ENCODE data around the gene CCNY.
A peak's percentile ranks its signal among the peaks of the same experiment; 100 is the strongest.
"Not testable (repeated sequence)": the region's sequence is repeated elsewhere in the genome, so short reads cannot be mapped to it uniquely, and the experiment has no call there.

The CCNY gene

DNA sequence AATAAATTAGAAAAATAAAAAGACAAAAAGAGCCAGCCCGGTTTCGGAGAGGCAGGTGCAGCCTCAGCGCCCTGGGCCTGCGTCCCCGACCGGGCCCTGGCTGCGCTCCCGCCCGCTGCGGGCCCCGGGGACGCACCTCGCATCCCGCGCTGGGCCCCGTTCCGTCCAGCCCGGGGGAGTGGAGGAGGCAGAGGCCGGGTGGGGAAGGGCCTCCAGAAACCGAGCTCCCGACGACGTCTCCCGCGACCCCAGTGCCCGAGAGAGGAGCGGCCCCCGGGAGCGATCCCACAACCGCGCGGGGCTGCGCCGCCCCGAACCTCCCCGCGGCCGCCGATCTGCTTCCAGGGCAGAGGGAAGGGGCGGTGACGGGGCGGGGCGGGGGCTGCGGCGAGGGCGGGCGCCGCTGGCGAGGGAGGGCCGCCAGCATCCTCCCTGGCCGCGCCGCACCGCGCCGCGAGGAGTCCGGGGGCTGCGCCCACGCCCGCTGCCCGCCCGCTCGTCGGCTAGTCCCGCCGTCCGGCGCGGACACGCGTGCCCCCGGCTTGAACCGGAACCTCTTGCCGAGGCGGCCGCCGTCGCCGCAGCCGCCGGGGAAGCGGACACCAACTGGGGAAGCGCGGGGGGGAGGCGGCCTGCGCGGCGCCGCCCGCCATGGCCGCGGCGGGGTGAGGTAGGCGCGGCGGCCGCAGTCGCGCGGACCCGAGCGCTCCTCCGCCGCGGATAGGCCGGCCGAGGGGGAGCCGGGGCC lies at the start of gene CCNY:
CCNY (plus strand) TSS at position 426 of the 748 bp plus-strand sequence. CDS start 545 bp downstream, outside the sequence.
- peak; percentile 94 for DNase-seq (ENCODE audit: low spot score)

- no peak for DNase-seq (ENCODE audit: low spot score)
Observed at GRCh38 chr10:35289198-35289597, 47.1 kb upstream of the CCNY start.

GRCh38 chr10:35294506-35294905 lies 41.8 kb upstream of the CCNY start:
- no peak for DNase-seq (ENCODE audit: low spot score)

DNA sequence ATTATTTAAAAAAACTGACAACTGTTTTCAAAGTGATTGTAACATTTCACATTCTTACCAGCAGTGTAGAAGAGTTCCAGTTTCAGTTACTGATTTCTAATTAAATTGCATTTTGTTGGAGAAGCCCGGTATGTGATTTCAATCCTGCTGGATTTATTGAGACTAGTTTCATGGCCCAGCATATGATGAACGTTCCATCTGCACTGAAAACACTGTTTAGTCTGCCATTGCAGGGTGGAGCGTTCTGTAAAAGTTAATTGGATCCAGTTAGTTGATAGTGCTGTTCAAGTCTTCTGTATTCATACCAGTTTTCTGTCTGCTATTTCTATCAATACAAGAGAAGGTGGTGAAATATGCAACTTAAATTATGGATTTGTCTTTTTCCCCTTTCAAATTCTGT lies 37.3 kb upstream of the CCNY start:
- DNase-seq (ENCODE audit: low spot score) = no peak

GRCh38 chr10:35300063-35300699 lies 36.1 kb upstream of the CCNY start:
- peak; percentile 33 for DNase-seq (ENCODE audit: low spot score)

- no peak for DNase-seq (ENCODE audit: low spot score)
Observed at GRCh38 chr10:35304649-35305048, 31.7 kb upstream of the CCNY start.

DNA sequence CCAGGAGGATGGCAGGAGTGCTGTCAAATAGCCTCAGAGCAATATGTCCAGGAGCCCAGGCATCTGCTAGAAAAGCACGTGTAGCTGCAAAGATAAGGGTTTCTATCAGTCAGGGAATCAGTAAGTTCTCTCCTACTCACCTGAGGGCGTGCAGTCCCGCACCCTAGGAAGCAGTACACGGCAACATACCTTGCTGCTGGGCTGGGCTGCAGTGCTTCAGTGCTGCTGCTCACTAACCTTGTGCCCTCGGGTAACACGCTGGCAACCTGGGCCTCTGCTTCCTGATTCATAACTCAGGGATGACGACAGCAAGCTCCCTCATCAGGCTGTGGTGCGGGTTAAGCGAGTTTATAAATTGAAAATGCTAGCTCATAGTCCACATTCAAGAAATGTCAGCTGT lies 29.5 kb upstream of the CCNY start:
- DNase-seq (ENCODE audit: low spot score) = no peak

GRCh38 chr10:35307297-35307696 lies 29.0 kb upstream of the CCNY start:
- DNase-seq (ENCODE audit: low spot score) = no peak

DNA sequence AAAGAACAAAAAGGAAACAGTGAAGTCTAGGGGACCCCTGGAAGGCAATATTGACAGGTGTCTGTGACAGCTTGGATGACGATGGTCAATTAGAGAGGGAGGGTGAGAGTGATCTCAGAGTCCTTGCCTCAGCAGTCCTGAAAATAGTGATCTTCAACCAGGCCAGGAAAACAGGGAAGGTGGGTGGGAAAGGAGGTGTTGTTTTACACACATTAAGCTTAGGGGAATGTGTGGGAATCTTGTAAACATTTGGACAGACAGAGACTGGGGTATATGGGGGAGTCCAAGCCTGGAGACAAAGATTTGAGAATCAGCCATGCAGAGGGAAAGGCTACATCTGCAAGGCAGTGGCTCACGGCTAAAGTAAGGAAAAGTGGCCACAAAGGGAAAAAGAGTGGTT lies 27.5 kb upstream of the CCNY start:
- DNase-seq (ENCODE audit: low spot score) = no peak

- DNase-seq (ENCODE audit: low spot score) = not testable (repeated sequence)
Observed at GRCh38 chr10:35314142-35314541, 22.2 kb upstream of the CCNY start.

DNA sequence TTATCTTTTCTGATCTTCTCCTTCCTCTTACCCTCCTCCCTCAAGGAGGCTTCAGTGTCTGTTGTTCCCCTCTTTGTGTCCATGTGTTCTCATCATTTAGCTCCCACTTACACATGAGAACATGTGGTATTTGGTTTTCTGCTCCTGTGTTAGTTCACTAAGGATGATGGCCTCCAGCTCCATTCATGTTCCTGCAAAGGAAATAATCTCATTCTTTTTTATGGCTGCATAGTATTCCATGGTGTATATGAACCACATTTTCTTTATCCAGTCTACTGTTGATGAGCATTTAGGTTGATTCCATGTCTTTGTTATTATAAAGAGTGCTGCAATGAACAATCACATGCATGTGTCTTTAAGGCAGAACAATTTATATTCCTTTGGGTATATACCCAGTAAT lies 21.1 kb upstream of the CCNY start:
- not testable (repeated sequence) for DNase-seq (ENCODE audit: low spot score)

DNA sequence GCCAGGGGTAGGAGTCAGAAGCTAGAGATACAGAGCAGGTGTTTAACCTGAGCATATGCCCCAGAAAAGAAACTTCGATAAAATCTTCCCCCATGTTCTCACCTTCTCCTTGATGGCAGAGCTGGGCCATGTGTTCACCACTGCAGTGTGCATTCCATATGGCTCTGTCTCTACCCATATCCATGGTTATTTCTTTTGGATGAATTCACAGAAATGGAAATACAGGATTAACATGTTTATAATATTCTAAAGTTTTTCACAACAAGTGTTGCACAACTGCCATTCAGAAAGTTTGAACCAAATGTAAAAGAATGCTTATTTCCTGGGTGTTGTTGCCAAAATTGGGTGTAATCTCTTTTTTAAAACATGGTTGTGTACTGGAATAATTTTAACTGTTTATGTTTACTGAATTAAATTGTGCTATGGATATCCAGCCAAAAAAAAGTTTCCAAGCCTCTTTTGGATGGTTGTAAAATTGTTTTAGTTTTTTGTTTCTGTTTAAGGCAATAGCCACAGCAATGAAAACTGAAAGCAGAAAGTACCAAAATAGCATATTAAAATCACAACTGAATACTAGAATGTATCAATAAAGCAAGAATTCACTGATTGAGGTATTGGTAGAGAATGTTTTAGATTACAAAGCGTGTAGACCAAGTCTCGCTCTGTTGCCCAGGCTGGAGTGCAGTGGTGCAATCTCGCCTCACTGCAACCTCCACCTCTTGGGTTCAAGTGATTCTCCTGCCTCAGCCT lies 19.9 kb upstream of the CCNY start:
- DNase-seq (ENCODE audit: low spot score) = no peak

DNA sequence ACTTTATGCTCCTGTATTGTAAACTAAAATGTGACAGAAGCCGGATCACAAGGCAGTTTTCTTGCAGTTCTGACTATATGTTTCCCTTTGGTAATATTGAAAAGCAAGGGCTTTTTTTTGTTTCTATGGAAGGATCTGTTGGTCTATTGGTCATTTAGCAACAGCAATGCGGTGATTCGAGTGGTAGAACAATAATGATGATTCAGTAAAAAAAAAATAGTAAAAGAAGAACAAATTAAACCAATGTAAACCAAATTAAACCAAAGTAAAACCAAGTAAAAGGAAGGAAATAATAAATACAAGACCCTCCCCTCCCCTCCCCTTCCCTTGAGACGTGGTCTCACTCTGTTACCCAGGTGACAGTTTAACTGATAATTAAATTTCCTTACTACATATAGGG lies 17.8 kb upstream of the CCNY start:
- no peak for DNase-seq (ENCODE audit: low spot score)

- no peak for DNase-seq (ENCODE audit: low spot score)
Observed at GRCh38 chr10:35320341-35320740, 16.0 kb upstream of the CCNY start.

- DNase-seq (ENCODE audit: low spot score) = no peak
Observed at GRCh38 chr10:35322636-35323035, 13.7 kb upstream of the CCNY start.

- no peak for DNase-seq (ENCODE audit: low spot score)
Observed at GRCh38 chr10:35324196-35324595, 12.1 kb upstream of the CCNY start.

- no peak for DNase-seq (ENCODE audit: low spot score)
Observed at GRCh38 chr10:35326466-35327235, 9.7 kb upstream of the CCNY start.

GRCh38 chr10:35327790-35328403 lies 8.4 kb upstream of the CCNY start:
- DNase-seq (ENCODE audit: low spot score) = no peak

- DNase-seq (ENCODE audit: low spot score) = no peak
Observed at GRCh38 chr10:35328404-35329037, 7.8 kb upstream of the CCNY start.

DNA sequence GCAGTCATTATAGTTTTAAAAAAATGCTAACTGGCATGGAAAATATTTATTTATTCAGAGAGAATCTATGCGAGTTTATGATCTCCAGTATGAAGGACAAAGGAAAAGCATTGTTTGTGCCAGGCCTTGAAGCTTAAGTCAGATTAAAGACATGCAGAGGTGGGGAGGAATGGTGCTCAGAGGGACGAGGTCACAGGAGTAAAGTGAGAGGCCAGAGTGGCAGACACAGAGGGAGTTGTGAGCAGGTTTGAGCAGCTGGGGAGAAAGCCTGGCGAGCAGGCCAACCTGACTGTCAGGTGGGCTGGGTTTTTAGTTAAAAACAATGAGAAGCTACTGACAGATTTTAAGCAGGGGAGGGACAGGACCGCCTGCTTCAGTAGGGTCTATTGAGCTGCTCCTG lies 6.8 kb upstream of the CCNY start:
- DNase-seq (ENCODE audit: low spot score) = peak; percentile 50

DNA sequence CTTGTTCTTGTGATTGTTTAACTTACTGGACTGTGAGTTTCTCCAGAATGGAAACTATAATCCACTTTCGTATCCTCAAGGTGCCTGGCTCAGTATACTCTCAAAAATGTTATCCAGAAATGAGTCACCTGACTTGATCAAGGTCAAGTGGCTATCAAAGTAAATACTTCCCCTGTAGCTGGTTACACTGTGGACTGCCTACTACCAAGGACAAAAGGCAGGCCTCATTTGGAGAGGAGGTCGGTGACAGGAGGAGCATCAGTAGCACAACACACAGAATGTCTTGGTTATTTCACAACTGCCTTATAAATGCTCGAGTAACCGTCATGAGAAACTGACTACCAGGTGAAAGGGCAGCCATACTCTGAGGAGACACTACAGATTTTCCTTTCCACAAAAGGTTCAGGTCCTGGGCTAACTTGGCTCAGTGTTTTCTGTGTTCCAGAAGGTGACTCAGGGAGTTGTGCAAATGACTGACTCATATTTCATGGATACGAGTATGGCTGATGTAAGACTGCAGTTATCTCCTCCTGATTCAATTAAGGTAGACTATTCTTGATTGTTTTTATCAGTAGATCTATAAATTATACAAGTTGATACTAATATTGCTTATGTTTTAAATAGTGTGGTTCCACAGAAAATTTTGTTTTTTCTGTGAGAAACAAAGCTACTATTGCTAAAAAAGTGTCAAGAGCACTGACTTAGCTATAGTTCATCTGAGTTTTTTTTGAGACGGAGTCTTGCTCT lies 4.2 kb upstream of the CCNY start:
- DNase-seq (ENCODE audit: low spot score) = no peak

All from D341Med (cell line).